ENCODE results near the gene SMOC1. TPM values are rescaled to one million over a fixed set of nuclear protein-coding genes. Genes with fewer than 3 reads are reported as not detected.

SMOC1 gene
- total and polyA plus RNA-seq, 2 donors (not counting 1 experiment from before 2014, with no cell fraction given), result 0.06 TPM; not detected in 1

GRCh38 chr14:70059545-70059944 is 180.3 kb downstream of the SMOC1 start:
- DNase-seq (ENCODE audit: low read depth in 2 of 2), result no peak
- TF ChIP-seq EZH2 (IDR thresholded peaks at IDR 0.05; ENCODE audit: low read length, missing control alignments) (no peak), CTCF (conservative IDR thresholded peaks at IDR 0.05 in 1 of 2, IDR thresholded peaks at IDR 0.05 in 1 of 2; ENCODE audit: low read depth in 1 of 2, low read length in 2 of 2) (no peak)

DNA sequence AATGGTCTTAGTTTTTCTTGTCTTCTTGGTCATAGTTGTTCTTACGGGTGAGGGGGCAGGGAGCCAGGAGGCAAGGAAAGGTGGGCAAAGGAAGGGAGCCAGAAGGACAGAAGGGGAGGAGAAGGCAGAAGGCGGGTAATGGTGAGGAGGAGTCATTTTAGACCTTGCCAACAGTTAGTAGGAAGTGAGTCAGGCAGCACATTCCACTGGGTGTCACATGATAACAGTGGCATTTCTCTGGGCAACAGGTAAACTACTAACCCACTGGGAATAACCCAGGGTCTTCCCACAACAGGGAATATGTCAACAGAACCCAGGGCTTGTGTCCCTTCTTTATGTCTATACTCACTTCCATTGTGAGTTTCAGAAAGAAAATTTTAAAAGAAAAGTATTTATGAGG is 181.9 kb downstream of the SMOC1 start:
- Histone ChIP-seq H3K4me2 (ENCODE audit: extremely low read depth, insufficient read depth, low read length) (no peak overlapping the region), H3K9me3 (ENCODE audit: control insufficient read depth, insufficient read depth, low read depth, low read length) (no peaks in the 10 kb centered on the region), H4K20me1 (ENCODE audit: control insufficient read depth, extremely low read depth, insufficient read depth, low read length) (no peaks in the 10 kb centered on the region), H3K9ac (ENCODE audit: insufficient read depth, low read length) (no peak overlapping the region), H3K4me3 (replicated peaks in 1 of 4; ENCODE audit: control extremely low read depth in 1 of 4, insufficient read depth in 1 of 4, low read depth in 3 of 4, low read length in 4 of 4) (no peak overlapping the region), H3K36me3 (ENCODE audit: control insufficient read depth, insufficient read depth, low read length) (no peaks in the 10 kb centered on the region), H3K79me2 (ENCODE audit: control insufficient read depth, insufficient read depth, low read length) (no peaks in the 10 kb centered on the region), H2AFZ (ENCODE audit: low read length) (no peak overlapping the region), H3K27ac (ENCODE audit: insufficient read depth, low read length) (no peak overlapping the region), H3K27me3 (ENCODE audit: control insufficient read depth, insufficient read depth, low read length) (no peaks in the 10 kb centered on the region), H3K4me1 (ENCODE audit: control insufficient read depth, extremely low read depth, insufficient read depth, low read length) (no peaks in the 10 kb centered on the region)
- DNase-seq (ENCODE audit: low read depth in 2 of 2), result no peak
- no peak for TF ChIP-seq EZH2 (IDR thresholded peaks at IDR 0.05; ENCODE audit: low read length, missing control alignments)
- no peak for TF ChIP-seq CTCF (conservative IDR thresholded peaks at IDR 0.05 in 1 of 2, IDR thresholded peaks at IDR 0.05 in 1 of 2; ENCODE audit: low read depth in 1 of 2, low read length in 2 of 2)

More at GRCh38 chr14:70059545-70059944, 180.3 kb downstream of the SMOC1 start:
- Histone ChIP-seq H3K27me3 (ENCODE audit: control insufficient read depth, insufficient read depth, low read length) (no peaks in the 10 kb centered on the region), H2AFZ (ENCODE audit: low read length) (no peak overlapping the region), H3K36me3 (ENCODE audit: control insufficient read depth, insufficient read depth, low read length) (no peaks in the 10 kb centered on the region), H3K9ac (ENCODE audit: insufficient read depth, low read length) (no peak overlapping the region), H3K4me2 (ENCODE audit: extremely low read depth, insufficient read depth, low read length) (no peak overlapping the region), H3K79me2 (ENCODE audit: control insufficient read depth, insufficient read depth, low read length) (no peaks in the 10 kb centered on the region), H4K20me1 (ENCODE audit: control insufficient read depth, extremely low read depth, insufficient read depth, low read length) (no peaks in the 10 kb centered on the region), H3K4me1 (ENCODE audit: control insufficient read depth, extremely low read depth, insufficient read depth, low read length) (no peaks in the 10 kb centered on the region), H3K4me3 (replicated peaks in 1 of 4; ENCODE audit: control extremely low read depth in 1 of 4, insufficient read depth in 1 of 4, low read depth in 3 of 4, low read length in 4 of 4) (no peak overlapping the region), H3K9me3 (ENCODE audit: control insufficient read depth, insufficient read depth, low read depth, low read length) (no peaks in the 10 kb centered on the region), H3K27ac (ENCODE audit: insufficient read depth, low read length) (no peak overlapping the region)

DNA sequence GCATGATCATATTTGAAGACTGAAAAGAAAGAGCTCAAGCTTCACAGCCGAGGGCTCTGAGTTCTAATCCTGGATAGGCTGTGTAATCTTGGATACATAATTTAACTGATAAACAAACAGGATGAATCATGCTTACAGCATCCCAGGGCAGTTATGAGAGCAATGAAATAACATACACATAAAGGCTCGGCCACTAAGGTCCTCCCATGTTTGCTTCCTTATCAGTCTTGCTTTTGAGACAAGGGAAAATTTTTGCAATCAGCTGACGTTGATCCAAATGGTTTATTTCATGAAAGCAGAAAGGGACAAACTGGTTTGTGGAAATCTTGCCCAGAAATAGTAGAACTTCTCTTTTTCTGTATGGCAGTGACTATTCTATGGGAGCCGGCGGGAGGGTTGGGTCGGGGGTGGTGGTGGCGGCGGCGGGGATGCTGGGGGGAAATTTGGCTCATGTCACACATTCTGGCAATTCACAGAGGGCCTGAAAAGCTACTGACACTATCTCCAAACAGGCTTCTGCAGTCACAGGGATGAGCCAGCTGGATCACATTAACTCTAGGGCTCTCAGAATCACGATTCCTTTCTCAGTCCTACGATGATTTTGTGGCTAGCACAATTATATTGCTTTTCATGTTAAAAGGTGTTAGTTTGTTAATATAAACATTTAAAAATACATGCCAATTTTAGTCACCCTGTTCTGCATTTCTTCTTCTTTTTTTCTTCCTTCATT is 185.1 kb downstream of the SMOC1 start:
- Histone ChIP-seq H3K4me3 (replicated peaks in 1 of 4; ENCODE audit: control extremely low read depth in 1 of 4, insufficient read depth in 1 of 4, low read depth in 3 of 4, low read length in 4 of 4) (no peak overlapping the region), H4K20me1 (ENCODE audit: control insufficient read depth, extremely low read depth, insufficient read depth, low read length) (no peaks in the 10 kb centered on the region), H3K4me2 (ENCODE audit: extremely low read depth, insufficient read depth, low read length) (no peak overlapping the region), H3K27me3 (ENCODE audit: control insufficient read depth, insufficient read depth, low read length) (no peaks in the 10 kb centered on the region), H3K4me1 (ENCODE audit: control insufficient read depth, extremely low read depth, insufficient read depth, low read length) (no peaks in the 10 kb centered on the region), H3K9ac (ENCODE audit: insufficient read depth, low read length) (no peak overlapping the region), H3K27ac (ENCODE audit: insufficient read depth, low read length) (no peak overlapping the region), H2AFZ (ENCODE audit: low read length) (no peak overlapping the region), H3K36me3 (ENCODE audit: control insufficient read depth, insufficient read depth, low read length) (no peaks in the 10 kb centered on the region), H3K79me2 (ENCODE audit: control insufficient read depth, insufficient read depth, low read length) (no peaks in the 10 kb centered on the region), H3K9me3 (ENCODE audit: control insufficient read depth, insufficient read depth, low read depth, low read length) (no peaks in the 10 kb centered on the region)
- no peak for DNase-seq (ENCODE audit: low read depth in 2 of 2)
- TF ChIP-seq CTCF (conservative IDR thresholded peaks at IDR 0.05 in 1 of 2, IDR thresholded peaks at IDR 0.05 in 1 of 2; ENCODE audit: low read depth in 1 of 2, low read length in 2 of 2) (no peak), EZH2 (IDR thresholded peaks at IDR 0.05; ENCODE audit: low read length, missing control alignments) (no peak)

Data from fibroblast of lung (primary cell).